GM20431 (cell line): ENCODE data around the gene COX19.

Experiments
- in situ Hi-C: fragments of 300-500 bp; cut with MseI, MboI; formaldehyde crosslinking; loops from one replicate; pipeline ENCODE4 v1.15.0; 2020; ENCODE audit warnings: low sequenced_read_pairs; ENCODE audit not compliant: unreplicated experiment

COX19 gene

DNA sequence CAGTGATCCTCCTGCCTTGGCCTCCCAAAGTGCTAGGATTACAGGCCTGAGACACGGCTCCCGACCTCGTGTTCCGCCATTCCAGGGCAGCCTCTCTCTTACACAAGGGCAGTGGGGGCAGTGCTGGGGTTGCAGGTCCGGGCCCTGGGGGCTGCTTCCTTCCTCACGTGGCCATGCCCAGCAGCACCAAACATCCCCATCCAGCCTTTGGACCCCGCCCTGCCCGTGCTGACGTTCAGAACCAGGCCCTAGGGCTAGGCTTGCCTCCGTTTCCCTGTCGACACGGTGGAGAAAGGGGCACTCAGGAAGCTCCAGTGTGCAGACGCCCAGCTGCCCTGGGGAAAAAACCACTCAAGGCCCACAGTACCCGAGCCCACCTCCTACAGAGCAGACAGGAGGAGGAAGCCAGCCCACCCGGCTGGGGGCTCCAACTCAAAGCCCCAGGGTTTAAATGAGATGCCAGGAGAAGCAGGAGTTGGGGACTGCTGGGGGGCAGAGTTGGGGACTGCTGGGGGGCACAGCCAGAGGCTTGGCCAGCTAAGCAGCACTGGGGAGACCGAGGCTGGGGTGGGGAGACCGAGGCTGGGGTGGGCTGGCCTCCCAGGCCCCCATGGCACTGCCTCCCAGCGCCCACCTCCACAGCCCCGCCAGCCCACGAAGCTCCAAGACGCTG is 56.8 kb downstream of the COX19 start:
- in situ Hi-C loops, result no loop called here

DNA sequence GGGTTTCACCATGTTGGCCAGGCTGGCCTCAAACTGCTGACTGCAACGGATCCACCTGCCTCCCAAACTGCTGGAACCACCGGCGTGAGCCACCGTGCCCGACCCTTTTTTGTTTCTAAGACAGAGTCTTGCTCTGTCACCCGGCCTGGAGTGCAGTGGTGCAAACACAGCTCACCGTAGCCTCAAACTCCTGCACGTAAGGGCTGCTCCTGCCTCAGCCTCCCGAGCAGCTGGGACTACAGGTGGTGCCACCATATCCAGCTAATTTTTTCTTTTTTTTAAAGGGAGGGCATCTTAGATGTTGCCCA is 57.3 kb downstream of the COX19 start:
- in situ Hi-C loops, result no loop called here

DNA sequence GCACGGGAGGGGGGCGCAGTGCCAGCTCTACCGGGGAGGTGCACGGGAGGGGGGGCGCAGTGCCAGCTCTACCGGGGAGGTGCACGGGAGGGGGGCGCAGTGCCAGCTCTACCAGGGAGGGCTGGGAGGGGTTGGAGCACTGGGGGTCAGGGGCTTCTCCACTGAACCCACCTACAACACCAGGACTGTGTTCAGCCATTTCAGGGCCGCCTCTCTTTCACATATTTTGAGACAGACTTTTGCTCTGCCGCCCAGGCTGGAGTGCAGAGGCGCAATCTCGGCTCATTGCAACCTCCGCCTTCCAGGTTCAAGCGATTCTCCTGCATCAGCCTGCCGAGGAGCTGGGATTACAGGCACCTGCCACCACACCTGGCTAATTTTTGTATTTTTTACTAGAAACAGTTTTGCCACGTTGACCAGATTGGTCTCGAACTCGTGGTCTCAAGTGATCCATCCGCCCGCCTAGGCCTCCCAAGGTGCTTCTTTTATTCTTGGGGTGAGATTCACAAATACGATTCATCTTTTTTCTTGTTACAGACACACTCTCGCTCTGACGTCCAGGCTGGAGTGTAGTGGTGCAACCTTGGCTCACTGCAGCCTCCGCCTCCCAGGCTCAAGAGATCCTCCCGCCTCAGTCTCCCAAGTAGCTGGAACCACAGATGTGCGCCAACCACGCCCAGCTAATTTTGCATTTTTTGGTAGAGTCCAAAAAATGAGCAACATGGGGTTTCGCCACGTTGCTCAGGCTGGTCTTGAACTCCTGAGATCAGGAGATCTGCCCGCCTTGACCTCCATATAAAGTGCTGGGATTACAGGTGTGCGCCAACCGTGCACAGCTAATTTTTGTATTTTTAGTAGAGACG is 57.9 kb downstream of the COX19 start:
- in situ Hi-C loops, result no loop called here

- in situ Hi-C loops, result no loop called here
These were observed 58.9 kb downstream of the COX19 start for GRCh38 chr7:916291-916941.
